ENCODE measurements around the gene COL6A5. TPM values are rescaled to one million over a fixed set of nuclear protein-coding genes. Genes with fewer than 3 reads are reported as not detected.

Gene COL6A5
- total and polyA plus RNA-seq, 4 donors = 0.01 to 0.09 TPM; not detected in 2

DNA sequence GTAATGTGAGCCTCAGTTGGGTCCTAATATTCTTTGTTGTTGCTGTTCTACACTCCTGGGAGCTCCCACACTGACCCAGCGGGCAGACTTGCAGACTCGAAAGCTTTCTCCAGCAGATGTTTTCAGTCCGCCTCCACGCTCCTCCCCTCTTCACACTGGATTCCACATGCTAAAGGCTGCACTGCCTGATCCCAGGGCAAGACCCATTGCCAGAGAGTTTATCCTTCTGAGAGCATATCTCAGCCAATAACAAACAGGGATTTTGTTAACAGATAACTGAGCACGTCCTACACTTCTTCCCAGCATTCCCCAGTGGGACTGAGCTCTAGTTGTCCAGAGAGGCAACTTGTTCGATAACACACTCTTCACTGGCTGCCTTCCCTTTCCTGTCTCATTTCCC is 163.5 kb downstream of the COL6A5 start:
- H3K9ac ChIP-seq (ENCODE audit: low read depth in 1 of 2, low read length in 2 of 2) = no peak overlapping the region
- TF ChIP-seq RXRA (IDR thresholded peaks at IDR 0.05) (peak in 1 of 2 donors; percentile 5), FOXA2 (IDR thresholded peaks at IDR 0.05) (no peak), NR2F2 (IDR thresholded peaks at IDR 0.05) (peak; percentile 46), TAF1 (conservative IDR thresholded peaks at IDR 0.05) (no peak), HNF4A (conservative IDR thresholded peaks at IDR 0.05) (no peak), SP1 (IDR thresholded peaks at IDR 0.05) (no peak), FOXA1 (IDR thresholded peaks at IDR 0.05) (no peak), HNF4G (IDR thresholded peaks at IDR 0.05) (no peak), RAD21 (IDR thresholded peaks at IDR 0.05) (no peak), GABPA (IDR thresholded peaks at IDR 0.05 in 1 of 2, conservative IDR thresholded peaks at IDR 0.05 in 1 of 2) (no peak), YY1 (IDR thresholded peaks at IDR 0.05) (no peak), JUND (IDR thresholded peaks at IDR 0.05) (no peak), EGR1 (IDR thresholded peaks at IDR 0.05; ENCODE audit: low read depth in 2 of 2) (no peak)
- TF ChIP-seq, protein P1, sequence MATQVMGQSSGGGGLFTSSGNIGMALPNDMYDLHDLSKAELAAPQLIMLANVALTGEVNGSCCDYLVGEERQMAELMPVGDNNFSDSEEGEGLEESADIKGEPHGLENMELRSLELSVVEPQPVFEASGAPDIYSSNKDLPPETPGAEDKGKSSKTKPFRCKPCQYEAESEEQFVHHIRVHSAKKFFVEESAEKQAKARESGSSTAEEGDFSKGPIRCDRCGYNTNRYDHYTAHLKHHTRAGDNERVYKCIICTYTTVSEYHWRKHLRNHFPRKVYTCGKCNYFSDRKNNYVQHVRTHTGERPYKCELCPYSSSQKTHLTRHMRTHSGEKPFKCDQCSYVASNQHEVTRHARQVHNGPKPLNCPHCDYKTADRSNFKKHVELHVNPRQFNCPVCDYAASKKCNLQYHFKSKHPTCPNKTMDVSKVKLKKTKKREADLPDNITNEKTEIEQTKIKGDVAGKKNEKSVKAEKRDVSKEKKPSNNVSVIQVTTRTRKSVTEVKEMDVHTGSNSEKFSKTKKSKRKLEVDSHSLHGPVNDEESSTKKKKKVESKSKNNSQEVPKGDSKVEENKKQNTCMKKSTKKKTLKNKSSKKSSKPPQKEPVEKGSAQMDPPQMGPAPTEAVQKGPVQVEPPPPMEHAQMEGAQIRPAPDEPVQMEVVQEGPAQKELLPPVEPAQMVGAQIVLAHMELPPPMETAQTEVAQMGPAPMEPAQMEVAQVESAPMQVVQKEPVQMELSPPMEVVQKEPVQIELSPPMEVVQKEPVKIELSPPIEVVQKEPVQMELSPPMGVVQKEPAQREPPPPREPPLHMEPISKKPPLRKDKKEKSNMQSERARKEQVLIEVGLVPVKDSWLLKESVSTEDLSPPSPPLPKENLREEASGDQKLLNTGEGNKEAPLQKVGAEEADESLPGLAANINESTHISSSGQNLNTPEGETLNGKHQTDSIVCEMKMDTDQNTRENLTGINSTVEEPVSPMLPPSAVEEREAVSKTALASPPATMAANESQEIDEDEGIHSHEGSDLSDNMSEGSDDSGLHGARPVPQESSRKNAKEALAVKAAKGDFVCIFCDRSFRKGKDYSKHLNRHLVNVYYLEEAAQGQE (IDR thresholded peaks at IDR 0.05) = no peak
- TF ChIP-seq, protein P2, sequence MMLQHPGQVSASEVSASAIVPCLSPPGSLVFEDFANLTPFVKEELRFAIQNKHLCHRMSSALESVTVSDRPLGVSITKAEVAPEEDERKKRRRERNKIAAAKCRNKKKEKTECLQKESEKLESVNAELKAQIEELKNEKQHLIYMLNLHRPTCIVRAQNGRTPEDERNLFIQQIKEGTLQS (IDR thresholded peaks at IDR 0.05) = no peak
- TF ChIP-seq, protein P3, sequence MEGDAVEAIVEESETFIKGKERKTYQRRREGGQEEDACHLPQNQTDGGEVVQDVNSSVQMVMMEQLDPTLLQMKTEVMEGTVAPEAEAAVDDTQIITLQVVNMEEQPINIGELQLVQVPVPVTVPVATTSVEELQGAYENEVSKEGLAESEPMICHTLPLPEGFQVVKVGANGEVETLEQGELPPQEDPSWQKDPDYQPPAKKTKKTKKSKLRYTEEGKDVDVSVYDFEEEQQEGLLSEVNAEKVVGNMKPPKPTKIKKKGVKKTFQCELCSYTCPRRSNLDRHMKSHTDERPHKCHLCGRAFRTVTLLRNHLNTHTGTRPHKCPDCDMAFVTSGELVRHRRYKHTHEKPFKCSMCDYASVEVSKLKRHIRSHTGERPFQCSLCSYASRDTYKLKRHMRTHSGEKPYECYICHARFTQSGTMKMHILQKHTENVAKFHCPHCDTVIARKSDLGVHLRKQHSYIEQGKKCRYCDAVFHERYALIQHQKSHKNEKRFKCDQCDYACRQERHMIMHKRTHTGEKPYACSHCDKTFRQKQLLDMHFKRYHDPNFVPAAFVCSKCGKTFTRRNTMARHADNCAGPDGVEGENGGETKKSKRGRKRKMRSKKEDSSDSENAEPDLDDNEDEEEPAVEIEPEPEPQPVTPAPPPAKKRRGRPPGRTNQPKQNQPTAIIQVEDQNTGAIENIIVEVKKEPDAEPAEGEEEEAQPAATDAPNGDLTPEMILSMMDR (IDR thresholded peaks at IDR 0.05; ENCODE audit: low read depth, low read length, missing input control) = no peak
- TF ChIP-seq, protein P4, sequence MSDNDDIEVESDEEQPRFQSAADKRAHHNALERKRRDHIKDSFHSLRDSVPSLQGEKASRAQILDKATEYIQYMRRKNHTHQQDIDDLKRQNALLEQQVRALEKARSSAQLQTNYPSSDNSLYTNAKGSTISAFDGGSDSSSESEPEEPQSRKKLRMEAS (IDR thresholded peaks at IDR 0.05) = peak; percentile 31
- TF ChIP-seq, protein P5, sequence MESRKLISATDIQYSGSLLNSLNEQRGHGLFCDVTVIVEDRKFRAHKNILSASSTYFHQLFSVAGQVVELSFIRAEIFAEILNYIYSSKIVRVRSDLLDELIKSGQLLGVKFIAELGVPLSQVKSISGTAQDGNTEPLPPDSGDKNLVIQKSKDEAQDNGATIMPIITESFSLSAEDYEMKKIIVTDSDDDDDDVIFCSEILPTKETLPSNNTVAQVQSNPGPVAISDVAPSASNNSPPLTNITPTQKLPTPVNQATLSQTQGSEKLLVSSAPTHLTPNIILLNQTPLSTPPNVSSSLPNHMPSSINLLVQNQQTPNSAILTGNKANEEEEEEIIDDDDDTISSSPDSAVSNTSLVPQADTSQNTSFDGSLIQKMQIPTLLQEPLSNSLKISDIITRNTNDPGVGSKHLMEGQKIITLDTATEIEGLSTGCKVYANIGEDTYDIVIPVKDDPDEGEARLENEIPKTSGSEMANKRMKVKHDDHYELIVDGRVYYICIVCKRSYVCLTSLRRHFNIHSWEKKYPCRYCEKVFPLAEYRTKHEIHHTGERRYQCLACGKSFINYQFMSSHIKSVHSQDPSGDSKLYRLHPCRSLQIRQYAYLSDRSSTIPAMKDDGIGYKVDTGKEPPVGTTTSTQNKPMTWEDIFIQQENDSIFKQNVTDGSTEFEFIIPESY (IDR thresholded peaks at IDR 0.05) = no peak
- H3K36me3 ChIP-seq (ENCODE audit: control insufficient read depth in 4 of 4, insufficient read depth in 3 of 4, low read depth in 1 of 4, low read length in 3 of 4) = no peaks in the 10 kb centered on the region
- no peak overlapping the region for H3K4me3 ChIP-seq (ENCODE audit: low read depth in 1 of 3, low read length in 3 of 3)
- no peaks in the 10 kb centered on the region for H3K9me3 ChIP-seq (ENCODE audit: control insufficient read depth in 4 of 4, low read length in 3 of 4)
- H3K27me3 ChIP-seq (ENCODE audit: control insufficient read depth in 4 of 4, insufficient read depth in 4 of 4, low read length in 3 of 4) = peaks cover 0 to 8% (median 0%) of the 10 kb centered on the region in 4 donors
- no peak overlapping the region for H3K27ac ChIP-seq (ENCODE audit: low read depth in 1 of 2, low read length in 2 of 2)
- no peaks in the 10 kb centered on the region for H3K4me1 ChIP-seq (ENCODE audit: control insufficient read depth in 4 of 4, insufficient read depth in 4 of 4, low read length in 3 of 4)
- 48% methylated on average over 6 of the region's 6 CpGs for WGBS
- no peak for DNase-seq (ENCODE audit: low spot score)
